Transverse colon (tissue), 4 donors: Measurements from ENCODE around the gene MYO16.

Experiments used
- POLR2A ChIP-seq: fragments of 450-650 bp; IDR thresholded peaks from one replicate; pipeline ENCODE4 v1.6.1; 2016; ENCODE audit warnings: antibody characterized with exemption, mild to moderate bottlenecking, moderate library complexity
- POLR2AphosphoS5 ChIP-seq, 3 donors: sonication (generic); formaldehyde crosslinking; IDR thresholded peaks; one replicate each; pipeline ENCODE4 v1.6.1; 2016; ENCODE audit warnings: antibody characterized with exemption in 3 of 3
- TF ChIP-seq, protein P1 (sequence below), 5 experiments: fragments of 200-600 bp in 3 of 5; fragments of 450-650 bp in 2 of 5; sonication (generic) in 3 of 5; IDR thresholded peaks; 1 replicate in 2 of 5; 2 replicates in 3 of 5; pipeline ENCODE4 v1.5.1; 2016 to 2017; ENCODE audit warnings: antibody characterized with exemption in 5 of 5, inconsistent platforms in 3 of 5, mild to moderate bottlenecking in 2 of 5, moderate library complexity in 1 of 5

DNA sequence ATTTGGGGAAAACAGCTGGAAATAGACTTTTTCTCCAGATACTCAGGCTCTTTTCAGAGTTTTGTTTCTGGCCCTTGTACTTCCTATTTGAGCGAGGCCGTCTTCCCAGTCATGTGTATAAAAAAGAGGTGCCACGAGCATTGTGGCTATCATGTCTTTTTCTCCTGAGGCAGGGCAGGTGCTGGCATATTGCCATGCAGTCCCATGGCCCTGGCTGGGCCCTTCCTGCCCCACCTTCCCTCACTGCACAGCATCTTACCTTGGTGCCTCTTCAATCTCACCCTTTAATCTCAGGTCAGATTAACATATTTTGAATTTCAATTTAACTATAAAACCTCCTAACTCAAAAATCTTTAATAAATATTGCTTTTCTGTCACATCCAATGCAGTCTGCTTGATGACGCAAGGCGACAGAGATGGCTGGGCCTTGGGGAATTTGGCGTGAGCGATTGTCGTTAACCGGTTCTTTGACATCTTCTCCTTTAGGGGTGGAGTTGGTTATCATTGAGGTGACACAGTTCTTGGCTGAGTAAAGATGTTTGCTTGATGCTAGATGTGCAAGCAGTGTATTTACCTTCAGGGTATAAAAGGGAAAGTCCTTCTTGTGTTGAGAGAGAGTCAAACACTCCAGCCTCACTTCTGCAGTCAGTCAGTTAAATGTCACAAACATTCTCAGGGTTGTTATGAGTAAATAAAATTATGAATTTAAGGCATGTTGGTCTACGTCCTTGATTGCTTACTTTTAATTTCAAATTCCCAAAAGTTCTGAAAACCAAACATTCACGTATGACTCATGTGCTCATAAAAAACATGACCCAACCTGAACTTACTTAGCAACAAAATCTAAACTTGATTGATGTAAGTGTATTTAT, 289.9 kb downstream of the MYO16 start:
- TF ChIP-seq, protein P1, sequence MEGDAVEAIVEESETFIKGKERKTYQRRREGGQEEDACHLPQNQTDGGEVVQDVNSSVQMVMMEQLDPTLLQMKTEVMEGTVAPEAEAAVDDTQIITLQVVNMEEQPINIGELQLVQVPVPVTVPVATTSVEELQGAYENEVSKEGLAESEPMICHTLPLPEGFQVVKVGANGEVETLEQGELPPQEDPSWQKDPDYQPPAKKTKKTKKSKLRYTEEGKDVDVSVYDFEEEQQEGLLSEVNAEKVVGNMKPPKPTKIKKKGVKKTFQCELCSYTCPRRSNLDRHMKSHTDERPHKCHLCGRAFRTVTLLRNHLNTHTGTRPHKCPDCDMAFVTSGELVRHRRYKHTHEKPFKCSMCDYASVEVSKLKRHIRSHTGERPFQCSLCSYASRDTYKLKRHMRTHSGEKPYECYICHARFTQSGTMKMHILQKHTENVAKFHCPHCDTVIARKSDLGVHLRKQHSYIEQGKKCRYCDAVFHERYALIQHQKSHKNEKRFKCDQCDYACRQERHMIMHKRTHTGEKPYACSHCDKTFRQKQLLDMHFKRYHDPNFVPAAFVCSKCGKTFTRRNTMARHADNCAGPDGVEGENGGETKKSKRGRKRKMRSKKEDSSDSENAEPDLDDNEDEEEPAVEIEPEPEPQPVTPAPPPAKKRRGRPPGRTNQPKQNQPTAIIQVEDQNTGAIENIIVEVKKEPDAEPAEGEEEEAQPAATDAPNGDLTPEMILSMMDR (IDR thresholded peaks at IDR 0.05): no peak
- TF ChIP-seq POLR2AphosphoS5 (IDR thresholded peaks at IDR 0.05): no peak
- TF ChIP-seq POLR2A: no peak
